Kidney capillary endothelial cell (primary cell): ENCODE data around the gene PCP4L1.
A peak's percentile ranks its signal among the peaks of the same experiment; 100 is the strongest.
"Not testable (repeated sequence)": the region's sequence is repeated elsewhere in the genome, so short reads cannot be mapped to it uniquely, and the experiment has no call there.

Source experiments
- DNase-seq: peaks from one replicate; pipeline ENCODE4 v3.0.0-alpha.2; 2018; ENCODE audit warnings: low spot score

PCP4L1 gene

DNA sequence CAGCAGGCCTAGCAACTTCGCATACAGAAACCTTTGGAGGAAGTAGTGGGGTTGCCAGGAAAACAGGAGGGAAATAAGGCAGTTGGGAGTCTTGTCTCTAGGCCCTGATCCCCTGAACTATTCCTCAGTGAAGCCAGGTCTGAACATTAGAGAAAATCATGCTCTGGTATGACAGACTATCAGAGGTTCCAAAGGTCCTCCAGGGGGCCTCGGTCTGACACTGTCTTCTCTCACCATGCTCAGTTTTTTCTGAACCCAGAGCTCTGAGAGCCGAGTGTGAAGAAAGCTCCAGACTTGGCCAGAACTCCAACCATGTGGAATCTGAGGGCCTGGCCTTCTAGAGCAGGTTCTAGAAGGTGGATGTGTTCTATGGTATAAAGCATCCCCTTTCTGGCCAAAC, 28.6 kb upstream of the PCP4L1 start:
- no peak for DNase-seq

DNA sequence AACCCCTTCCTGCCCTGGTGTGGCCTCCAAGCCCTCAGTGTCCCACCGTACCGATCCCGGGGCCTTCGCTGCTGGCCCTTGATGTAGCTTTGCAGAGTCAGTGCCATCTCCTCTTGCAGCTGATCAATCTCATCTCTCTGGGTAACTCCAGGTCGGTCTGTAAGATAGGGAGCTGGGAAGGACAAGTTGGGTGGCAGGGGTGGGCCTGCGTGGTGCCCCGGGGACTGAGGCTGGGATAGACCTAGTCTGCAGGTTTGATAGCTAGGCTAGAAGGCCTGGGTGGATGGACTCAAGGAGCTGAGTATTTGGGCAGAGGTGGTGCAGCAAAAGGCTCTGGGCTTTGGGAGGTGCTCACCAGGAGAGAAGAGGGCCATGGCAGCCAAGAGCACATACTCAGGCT, 27.8 kb upstream of the PCP4L1 start:
- DNase-seq: no peak

DNA sequence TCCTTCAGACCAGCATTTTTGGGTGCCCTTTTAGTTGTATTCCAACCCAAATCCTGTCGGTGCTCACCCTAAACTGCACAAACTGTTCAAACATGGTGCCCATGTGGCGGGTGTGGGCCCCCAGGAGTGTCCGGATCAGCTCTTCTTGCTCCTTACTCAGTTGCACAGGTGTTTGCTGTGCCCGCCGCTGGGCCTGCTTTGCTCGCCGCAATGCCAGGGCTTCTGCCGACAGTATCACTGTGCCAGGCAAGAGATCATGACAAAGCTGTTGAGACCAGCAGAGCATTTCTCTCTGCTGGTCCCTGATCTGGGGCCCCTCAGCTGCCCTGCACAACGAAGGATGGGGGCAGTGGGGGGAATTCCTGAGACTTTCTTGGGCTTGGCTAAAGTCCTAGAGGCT, 25.4 kb upstream of the PCP4L1 start:
- no peak for DNase-seq

DNA sequence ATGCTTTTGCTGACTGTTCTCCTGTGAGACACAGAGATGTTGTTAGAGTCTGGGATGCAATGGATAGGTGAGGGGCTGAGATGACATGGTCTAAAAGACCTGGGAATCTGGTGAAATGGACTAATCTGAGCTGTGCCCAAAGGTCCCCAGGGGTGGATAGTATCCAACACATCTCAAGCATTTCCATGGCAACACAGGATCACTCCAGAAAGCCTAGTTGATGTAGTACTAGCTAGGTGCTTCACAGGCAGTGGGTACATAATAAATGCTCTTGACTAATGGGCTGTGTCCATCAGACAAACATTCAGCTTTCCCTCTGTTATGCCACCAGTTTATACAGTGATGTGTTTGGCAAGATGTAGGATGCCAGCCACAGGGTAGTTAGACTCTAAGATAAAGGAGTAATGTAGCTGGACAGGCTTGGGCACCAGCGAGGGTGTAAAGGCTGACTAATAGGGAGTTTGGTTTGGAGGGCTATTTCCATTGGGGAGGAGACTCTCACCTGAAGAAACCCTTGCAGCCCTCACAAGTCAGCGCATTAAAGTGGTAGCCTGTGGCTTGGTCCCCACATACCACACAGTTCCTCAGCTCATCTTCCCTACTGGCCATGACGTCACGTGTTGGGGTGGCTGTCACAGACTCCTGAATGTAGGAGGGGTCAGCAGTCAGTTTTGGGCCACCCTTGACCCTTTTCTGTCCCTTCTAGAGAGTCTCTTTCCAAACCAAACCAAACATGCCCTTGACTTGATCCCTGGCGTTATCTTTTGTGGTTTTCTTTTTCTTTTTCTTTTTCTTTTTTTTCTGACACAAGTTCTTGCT, 22.4 kb upstream of the PCP4L1 start:
- no peak for DNase-seq

DNA sequence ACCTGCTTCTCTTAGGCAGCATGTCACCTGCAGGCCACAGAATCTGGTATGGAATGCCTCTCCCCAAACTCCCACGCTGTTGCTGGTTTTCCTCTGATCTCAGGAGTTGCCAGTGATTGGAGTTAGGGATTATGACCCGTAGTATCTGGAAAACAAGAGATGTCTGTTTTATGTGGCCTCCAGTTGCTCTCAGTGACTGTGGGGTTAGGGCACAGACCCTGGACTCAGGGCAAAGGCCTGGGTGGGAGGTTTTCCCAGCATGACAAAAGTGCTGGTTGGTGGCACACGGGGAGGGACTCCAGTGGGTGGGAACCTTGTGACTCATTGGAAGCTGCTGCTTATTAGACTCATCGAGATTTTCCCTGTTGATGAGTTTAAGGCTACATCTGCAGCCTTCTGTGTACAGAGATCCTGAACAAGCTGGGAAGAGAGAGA, 20.5 kb upstream of the PCP4L1 start, which contains the start of gene NR1I3:
NR1I3 (minus strand) TSS at position 165 of the 435 bp plus-strand sequence. CDS start 1,638 bp downstream, outside the sequence.
- DNase-seq: no peak

DNA sequence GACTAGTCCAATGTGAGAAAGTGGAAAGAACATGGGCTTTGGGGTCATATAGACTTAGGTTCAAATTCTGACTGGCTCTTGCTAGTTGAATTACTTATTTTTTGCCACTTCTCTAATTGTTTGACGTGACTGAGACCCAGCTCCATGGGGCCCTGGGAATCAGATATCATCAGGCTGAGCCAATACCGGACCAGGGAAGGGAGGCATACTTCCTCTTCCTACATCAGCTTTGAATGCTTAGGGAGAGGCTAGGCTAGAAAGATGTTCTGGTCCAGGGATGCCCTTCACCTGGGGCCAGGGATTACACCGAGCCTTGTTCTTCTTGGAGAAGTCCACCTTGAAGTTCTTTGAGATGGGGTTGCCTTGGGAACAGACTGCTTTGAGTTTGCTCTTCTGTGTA, 16.9 kb upstream of the PCP4L1 start:
- no peak for DNase-seq

DNA sequence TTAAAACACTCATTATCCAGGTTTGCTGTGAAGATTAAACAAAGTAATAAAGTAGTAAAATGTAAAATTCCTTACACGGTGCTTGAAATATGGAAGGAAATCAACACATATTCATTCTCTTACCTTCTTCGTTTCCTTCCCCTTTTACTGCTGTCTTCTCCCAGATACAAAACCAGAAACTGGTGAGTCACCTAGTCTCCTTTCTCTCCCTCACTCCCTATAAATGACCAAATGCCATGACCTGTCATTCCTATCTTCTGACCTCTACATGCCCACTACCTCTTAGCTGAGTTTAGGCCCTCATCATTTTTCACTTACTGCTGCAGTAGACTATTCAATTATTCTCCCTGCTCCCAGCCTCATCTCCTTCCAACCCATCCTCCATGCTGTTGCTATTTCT, 16.2 kb upstream of the PCP4L1 start:
- no peak for DNase-seq

DNA sequence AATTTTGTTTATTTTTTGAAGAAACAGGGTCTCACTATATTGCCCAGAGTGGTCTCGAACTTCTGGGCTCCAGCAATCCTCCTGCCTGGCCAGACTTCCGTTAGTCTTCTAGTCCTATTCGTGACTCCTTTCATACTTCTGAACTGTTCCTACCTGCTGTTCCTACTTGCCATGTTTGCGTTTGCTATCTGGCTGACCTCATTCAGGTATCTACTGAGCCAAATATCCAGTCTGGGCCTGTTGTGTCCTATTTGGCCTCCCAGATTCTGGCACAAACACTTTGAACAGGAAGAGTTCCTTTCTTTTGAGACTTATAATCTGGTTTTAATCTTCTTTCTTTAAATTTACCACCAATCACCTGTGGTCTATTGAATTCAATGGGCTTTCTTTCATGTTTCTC, 13.7 kb upstream of the PCP4L1 start:
- no peak for DNase-seq

DNA sequence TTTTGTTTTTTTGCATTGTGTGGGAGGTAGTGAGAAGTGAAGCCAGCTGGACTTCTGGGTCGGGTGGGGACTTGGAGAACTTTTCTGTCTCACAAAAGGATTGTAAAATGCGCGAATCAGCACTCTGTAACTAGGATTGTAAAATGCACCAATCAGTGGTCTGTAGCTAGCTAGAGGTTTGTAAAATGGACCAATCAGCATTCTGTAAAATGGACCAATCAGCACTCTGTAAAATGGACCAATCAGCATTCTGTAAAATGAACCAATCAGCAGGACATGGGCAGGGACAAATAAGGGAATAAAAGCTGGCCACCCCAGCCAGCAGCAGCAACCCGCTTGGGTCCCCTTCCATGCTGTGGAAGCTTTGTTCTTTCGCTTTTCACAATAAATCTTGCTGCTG, 8.4 kb upstream of the PCP4L1 start:
- not testable (repeated sequence) for DNase-seq

DNA sequence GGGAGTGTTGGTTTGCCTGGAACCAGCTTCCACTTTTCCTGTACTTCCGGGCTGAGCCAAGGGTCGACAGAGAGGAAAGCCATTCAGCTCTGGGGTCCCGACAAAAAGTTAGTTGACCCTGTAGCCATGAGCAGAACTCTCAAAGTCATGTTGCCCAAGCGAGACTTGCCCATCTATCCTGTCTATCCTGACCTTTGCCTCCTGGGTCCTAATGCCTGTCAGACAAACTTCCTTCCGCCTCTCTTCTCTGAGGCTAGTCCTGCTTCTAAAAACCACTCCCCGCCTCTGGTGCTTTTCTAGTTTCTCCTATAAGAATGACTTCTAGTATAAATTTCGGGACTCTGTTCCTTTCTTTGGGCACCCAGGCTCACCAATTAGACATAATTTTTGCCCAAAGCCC, 7.7 kb upstream of the PCP4L1 start:
- no peak for DNase-seq

DNA sequence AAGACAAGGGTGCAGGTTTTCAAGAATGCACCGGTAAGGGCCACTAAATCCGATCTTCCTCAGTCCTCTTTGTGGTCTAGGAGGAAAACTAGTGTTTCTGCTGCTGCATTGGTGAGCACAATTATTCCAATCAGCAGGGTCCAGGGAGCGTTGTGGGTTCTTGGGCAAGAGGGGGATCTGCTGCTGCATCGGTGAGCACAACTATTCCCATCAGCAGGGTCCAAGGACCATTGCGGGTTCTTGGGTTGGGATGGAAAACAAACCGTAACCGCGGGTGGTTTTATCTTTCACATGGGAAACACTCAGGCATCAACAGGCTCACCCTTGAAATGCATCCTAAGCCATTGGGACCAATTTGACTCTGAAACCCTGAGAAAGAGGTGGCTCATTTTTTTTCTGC, 7.0 kb upstream of the PCP4L1 start:
- DNase-seq: no peak

DNA sequence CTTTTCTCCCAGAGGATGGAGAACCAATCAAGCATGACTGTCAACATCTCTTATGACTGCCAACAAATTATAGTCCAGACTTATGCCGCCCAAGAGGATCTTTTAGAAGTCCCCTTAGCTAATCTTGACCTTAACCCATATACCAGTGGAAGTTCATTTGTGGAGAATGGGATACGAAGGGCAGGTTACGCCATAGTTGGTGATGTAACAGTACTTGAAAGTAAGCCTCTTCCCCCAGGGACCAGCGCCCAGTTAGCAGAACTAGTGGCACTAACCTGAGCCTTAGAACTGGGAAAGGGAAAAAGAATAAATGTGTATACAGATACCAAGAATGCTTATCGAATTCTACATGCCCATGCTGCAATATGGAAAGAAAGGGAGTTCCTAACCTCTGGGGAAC, 3.2 kb upstream of the PCP4L1 start:
- DNase-seq: not testable (repeated sequence)

DNA sequence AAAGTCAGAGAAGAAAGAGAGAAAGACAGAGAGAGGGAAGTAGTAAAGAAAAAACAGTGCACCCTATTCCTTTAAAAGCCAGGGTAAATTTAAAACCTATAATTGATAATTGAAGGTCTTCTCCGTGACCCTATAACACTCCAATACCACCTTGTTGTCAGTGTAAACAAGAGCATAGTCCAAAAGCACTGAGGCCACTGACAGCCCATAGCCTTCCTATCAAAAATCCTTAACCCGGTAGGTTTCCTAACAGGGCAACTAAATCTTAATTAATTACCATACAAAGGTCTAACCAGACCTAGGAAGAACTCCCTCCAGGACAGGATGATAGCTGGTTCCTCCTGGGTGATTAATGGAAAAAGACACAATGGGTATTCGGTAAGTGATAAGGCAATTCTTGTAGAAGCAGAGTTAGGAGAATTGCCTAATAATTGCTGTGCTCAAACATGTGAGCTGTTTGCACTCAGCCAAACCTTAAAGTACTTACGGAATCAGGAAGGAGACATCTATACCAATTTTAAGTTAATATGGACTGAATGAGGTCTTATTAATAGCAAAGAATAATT, 2.5 kb upstream of the PCP4L1 start:
- DNase-seq: not testable (repeated sequence)

DNA sequence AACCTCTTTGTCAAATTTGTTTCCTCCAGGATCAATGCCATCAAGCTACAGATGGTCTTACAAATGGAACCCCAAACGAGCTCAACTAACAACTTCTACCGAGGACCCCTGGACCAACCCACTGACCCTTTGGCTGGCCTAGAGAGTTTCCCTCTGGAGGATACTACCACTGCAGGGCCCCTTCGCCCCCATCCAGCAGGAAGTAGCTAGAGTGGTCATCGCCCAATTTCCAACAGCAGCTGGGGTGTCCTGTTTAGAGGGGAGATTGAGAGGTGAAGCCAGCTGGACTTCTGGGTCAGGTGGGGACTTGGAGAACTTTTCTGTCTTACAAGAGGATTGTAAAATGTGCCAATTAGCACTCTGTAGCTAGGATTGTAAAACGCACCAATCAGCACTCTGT, 1.4 kb upstream of the PCP4L1 start:
- DNase-seq: not testable (repeated sequence)

DNA sequence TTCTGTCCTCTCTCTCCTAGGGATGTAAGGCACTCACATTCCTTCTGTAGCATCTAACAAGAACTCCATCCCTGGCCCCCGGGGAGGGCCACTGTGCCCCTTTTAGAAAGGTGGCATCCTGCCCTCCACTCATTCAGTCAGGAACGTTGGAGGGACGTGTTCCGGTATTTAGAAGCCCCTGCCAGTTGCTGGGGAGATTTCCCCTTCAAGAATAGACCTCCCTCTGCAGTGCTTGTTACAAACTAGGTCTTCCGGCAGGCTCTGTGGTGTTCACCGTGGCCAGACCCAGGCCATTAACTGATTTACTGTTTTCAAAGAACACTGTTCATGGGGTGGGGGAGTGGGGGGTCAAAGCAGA, 779 bp downstream of the PCP4L1 start:
- DNase-seq: no peak

DNA sequence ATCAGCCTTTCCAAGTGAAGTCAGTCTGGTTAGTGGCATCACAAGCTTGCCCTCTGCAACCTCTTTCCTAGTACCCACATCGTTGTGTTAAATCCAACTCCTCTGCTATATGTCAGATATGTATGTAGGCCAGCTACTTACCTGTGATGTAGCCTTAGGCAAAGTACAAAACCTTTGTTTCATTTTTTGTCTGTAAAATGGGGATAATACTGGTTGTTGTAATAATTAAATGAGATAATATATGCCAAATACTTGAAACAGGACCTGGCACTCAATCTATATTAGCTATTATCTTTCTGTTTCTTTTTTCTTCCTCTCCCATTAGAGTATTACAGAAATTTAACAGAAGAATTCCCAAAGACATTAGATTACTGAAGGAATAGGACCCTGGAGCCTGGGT, 1.2 kb downstream of the PCP4L1 start:
- no peak for DNase-seq

DNA sequence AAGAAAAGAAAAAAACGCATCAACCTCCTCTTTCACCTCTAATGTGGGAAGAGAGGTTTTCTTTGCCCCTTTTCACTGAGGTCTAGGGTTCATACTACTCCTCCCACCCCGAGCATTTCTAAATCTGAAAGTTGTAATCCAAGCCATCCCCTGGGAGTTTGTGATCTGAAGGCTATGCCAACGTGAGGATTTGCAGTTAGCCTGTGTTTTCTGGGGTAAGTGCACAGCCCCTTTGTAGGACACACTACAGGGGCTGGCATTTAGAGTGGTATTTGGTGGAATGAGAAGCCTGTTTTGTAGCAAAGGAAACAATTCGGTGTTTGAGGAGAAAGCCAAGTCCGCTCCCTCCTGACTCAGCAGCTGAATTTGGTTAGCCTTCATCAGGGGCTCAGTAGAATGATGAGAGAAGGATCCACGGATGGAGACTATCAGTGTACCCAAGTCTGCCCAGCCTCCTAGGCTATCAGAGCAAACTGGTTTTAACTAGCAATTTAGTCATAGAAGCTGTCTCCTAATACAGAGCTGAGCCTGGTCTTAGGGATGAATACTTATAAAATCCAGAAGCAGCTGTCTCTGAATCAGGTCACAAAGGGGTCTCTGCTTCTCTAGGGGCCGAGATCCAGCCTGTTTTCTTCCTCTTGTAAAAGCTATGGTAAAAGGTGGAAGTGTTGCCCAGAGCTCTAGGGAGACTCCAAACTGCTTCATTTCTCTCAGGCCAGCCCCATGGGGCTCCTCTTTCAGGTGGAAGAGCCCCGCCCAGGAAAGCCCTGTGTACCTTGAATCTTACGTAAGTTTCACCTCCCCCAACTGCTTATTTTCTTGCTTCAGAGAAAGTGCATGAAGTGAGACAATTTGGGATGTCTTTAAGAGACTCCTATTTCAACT, 2.1 kb downstream of the PCP4L1 start:
- DNase-seq: no peak

DNA sequence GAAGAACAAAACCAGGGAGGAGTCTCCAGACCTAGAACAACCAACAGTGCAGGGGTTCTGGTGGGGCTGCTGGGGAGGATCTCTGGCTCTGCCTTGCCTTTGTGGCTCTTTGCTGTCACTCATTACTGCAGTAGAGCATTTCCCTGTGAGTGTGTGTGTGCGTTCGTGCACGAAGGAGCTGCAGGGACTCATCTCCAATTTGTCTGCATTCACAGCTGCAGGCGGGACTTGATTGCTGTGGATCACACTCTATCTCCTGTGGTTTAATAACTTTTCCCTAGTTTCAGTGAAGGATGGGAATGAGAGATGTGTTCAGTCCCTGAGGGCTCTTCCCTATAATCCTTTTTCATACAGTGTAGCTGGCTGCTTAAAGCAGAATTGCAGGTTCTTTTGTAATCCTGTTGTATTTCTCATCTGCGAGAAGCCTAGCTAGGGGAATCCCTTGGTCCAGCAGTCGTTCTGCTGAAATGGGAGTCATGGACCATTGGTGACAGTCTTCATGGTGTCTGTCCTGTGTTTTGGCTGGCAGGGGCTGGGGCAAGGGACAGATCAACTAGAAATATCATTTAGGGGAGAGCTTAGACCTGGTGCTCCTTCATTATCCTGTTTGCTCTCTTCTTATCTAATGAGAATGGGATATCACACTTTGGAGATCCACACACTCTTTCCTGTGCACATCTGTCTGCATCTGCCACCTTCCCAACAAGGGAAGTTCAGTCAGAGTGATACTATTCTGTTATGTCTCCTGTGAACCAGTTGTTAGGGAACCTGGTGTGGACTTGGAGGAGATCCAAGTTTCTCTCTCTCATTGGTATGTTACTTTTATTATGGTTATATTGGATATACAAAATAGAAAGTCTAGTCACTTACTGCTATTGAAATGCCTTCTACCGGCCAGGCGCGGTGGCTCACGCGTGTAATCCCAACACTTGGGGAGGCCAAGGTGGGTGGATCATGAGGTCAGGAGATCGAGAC, 3.0 kb downstream of the PCP4L1 start:
- DNase-seq: no peak

DNA sequence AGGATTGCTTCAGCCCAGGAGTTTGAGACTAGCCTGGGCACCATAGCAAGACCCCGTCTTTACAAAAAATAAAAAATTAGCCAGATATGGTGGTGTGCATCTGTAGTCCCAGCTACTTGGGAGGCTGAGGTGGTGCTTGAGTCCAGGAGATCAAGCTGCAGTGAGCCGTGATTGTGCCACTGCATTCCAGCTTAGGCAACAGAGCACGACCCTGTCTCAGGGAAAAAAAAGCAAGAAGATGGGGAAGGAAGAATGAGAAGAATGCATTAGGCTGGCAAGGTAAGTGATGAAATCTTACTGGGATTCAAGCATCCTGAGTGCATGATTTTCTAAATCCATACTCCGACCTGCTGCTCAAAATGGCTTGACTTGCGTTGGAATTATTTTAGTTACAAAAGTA, 6.8 kb downstream of the PCP4L1 start:
- DNase-seq: no peak

DNA sequence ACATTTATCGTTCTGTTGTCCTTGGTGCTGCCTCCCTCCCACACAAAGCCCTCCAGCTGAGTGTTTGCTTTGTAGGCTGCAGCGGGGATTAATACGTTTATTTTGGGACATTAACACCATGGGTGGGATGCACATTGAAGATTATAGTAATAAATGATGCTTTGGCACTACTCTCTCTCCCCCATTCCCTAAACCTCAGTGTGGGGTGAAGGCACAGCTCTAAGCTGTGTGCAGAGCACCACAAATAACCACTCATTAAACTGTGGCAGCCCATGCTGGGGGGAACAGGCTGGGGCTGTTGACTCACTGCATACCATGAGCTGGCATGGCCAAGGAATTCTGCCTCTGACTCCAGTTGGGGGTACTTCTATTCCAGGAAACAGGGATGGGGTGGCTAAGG, 7.7 kb downstream of the PCP4L1 start:
- DNase-seq: peak; percentile 11

DNA sequence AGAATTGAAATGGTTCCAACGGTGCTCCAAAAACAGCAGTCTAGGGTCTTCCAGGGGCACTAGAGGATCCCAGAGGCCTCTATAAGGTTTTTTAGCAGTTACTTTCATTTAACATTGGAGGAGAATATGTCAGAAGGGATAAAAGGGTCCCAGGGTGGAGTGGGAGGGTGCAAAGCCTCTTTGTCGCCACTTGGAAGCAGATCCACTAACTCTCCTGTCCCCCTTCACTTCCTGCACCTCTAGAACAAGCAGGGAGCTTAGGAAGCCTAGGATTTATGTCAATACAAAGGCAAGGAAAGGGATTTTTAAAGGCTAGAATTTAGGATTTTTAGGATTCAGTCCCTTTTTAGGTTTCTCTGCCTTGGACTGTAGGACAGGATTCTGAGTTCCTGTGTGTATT, 8.3 kb downstream of the PCP4L1 start:
- DNase-seq: no peak

DNA sequence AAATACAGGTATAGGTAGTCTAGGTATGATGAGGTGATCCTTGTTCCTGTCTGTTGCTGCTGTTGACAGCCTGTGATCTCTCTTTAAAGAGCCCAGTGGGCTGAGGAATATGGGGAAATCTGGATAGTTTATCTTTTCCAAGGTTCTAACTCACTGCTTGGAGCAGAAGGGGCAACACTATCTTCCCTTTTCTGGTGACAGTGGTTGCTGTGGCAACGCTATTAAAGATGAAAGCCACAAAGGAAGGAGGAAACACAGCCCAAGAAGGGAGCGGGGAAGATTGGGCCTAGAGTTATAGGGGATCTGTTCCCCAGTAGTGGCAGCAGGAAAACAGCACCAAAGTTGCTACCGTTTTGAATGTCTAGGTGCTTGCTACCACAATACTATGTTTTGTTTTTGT, 8.8 kb downstream of the PCP4L1 start:
- no peak for DNase-seq
